Stimulated activated CD4-positive, alpha-beta T cell treated with anti-CD3 and anti-CD28 coated beads, TNF-alpha, amount 100 ng/mL, for 1 hour (primary cell): Measurements from ENCODE around the gene BCAN.
A peak's percentile ranks its signal among the peaks of the same experiment; 100 is the strongest.

ENCODE experiments used
- DNase-seq, 3 donors: peaks; one replicate each; pipeline ENCODE4 v3.0.0-alpha.2; 2020; ENCODE audit warnings: low read depth in 3 of 3, low spot score in 1 of 3

BCAN gene

GRCh38 chr1:156694690-156694962 is 52.7 kb downstream of the BCAN start:
- no peak for DNase-seq

GRCh38 chr1:156696755-156697154 is 54.8 kb downstream of the BCAN start:
- DNase-seq, result no peak

- no peak for DNase-seq
Measured at GRCh38 chr1:156697481-156697880, 55.6 kb downstream of the BCAN start.

- DNase-seq, result no peak
Measured at GRCh38 chr1:156698995-156699394, 57.1 kb downstream of the BCAN start.

- DNase-seq, result no peak
Measured at GRCh38 chr1:156700736-156701531, 59.0 kb downstream of the BCAN start.

- DNase-seq, result no peak
Measured at GRCh38 chr1:156703336-156703735, 61.4 kb downstream of the BCAN start.

GRCh38 chr1:156703741-156704140 is 61.8 kb downstream of the BCAN start:
- no peak for DNase-seq

- DNase-seq, result no peak
Measured at GRCh38 chr1:156704166-156704711, 62.3 kb downstream of the BCAN start.

- peak in 2 of 3 donors; percentile 9 to 22 for DNase-seq
Measured at GRCh38 chr1:156704930-156705320, 63.0 kb downstream of the BCAN start.

- DNase-seq, result peak in 1 of 3 donors; percentile 19
Measured at GRCh38 chr1:156705321-156705917, 63.5 kb downstream of the BCAN start, which contains the start of gene CRABP2. TSS of gene CRABP2 (minus strand) at chr1:156705583. CDS start at chr1:156705446, 137 bp downstream.

- peak; percentile 21 to 68 (median 53) for DNase-seq
Measured at GRCh38 chr1:156705918-156706656, 64.2 kb downstream of the BCAN start.

- no peak for DNase-seq
Measured at GRCh38 chr1:156706657-156707416, 64.9 kb downstream of the BCAN start.

- no peak for DNase-seq
Measured at GRCh38 chr1:156707417-156708217, 65.7 kb downstream of the BCAN start.

GRCh38 chr1:156708218-156708661 is 66.3 kb downstream of the BCAN start:
- no peak for DNase-seq

- DNase-seq, result no peak
Measured at GRCh38 chr1:156709031-156709430, 67.1 kb downstream of the BCAN start.
